SU-DHL-6 (cell line): ENCODE measurements around the gene FIGN.

Experiments used
- H2AFZ ChIP-seq: fragments of 200-600 bp; sonication (generic); 2 replicates; pipeline ENCODE4 v1.6.1; 2014; ENCODE audit warnings: low read depth, mild to moderate bottlenecking, moderate library complexity, mixed read lengths, antibody characterized with exemption, low read length; ENCODE audit not compliant: severe bottlenecking
- H3F3A ChIP-seq: fragments of 200-600 bp; shearing (Covaris generic); 2 replicates; pipeline ENCODE4 v1.6.0; 2016; ENCODE audit warnings: antibody characterized with exemption, mild to moderate bottlenecking; ENCODE audit not compliant: insufficient read depth
- H3K27ac ChIP-seq: fragments of 200-600 bp; sonication (generic); 2 replicates; pipeline ENCODE4 v1.5.1; 2016; ENCODE audit warnings: low read depth, mild to moderate bottlenecking, low read length, moderate library complexity, mixed read lengths
- H3K27me3 ChIP-seq: fragments of 200-600 bp; sonication (generic), shearing (Covaris generic); 2 replicates; pipeline ENCODE4 v1.6.0; 2014; ENCODE audit warnings: mild to moderate bottlenecking, low read length
- H3K36me3 ChIP-seq: fragments of 200-600 bp; sonication (generic); 2 replicates; pipeline ENCODE4 v1.6.1; 2014; ENCODE audit warnings: mild to moderate bottlenecking, low read length, mixed read lengths
- H3K4me2 ChIP-seq: fragments of 300-600, 200-600 bp; shearing (Covaris generic), sonication (generic); 2 replicates; pipeline ENCODE4 v1.6.0; 2014; ENCODE audit warnings: low read length, low read depth, mild to moderate bottlenecking; ENCODE audit not compliant: poor library complexity, severe bottlenecking
- H3K4me3 ChIP-seq: fragments of 200-600 bp; sonication (generic); 2 replicates; pipeline ENCODE4 v1.5.1; 2014; ENCODE audit warnings: antibody characterized with exemption, low read length, mild to moderate bottlenecking, mixed read lengths; ENCODE audit not compliant: insufficient read depth, poor library complexity, severe bottlenecking
- H3K79me2 ChIP-seq: fragments of 200-600 bp; sonication (generic); 2 replicates; pipeline ENCODE4 v1.6.1; 2014; ENCODE audit warnings: mild to moderate bottlenecking, low read length, moderate library complexity; ENCODE audit not compliant: insufficient read depth
- H3K9ac ChIP-seq: fragments of 200-600 bp; sonication (generic); 2 replicates; pipeline ENCODE4 v1.7.0; 2014; ENCODE audit warnings: mild to moderate bottlenecking, low read length
- H3K9me2 ChIP-seq: fragments of 200-600 bp; sonication (generic); replicated peaks from 2 replicates; pipeline ENCODE4 v1.6.1; 2014; ENCODE audit warnings: low read length; ENCODE audit not compliant: insufficient read depth
- H3K9me3 ChIP-seq: fragments of 200-600 bp; sonication (generic); 2 replicates; pipeline ENCODE4 v1.6.1; 2014; ENCODE audit warnings: low read length, mixed read lengths; ENCODE audit not compliant: insufficient read depth
- H4K20me1 ChIP-seq: fragments of 200-600 bp; sonication (generic); 2 replicates; pipeline ENCODE4 v1.6.1; 2014; ENCODE audit warnings: low read depth, mild to moderate bottlenecking, antibody characterized with exemption, low read length, moderate library complexity, mixed read lengths
- EZH2phosphoT487 ChIP-seq: fragments of 200-600 bp; sonication (generic), shearing (Covaris generic); conservative IDR thresholded peaks from 2 replicates; pipeline ENCODE4 v1.6.1; 2018; ENCODE audit warnings: mild to moderate bottlenecking, antibody characterized with exemption, low read length, moderate library complexity, mixed read lengths
- TF ChIP-seq, protein P1 (sequence below): fragments of 200-600 bp; sonication (generic); IDR thresholded peaks from one replicate; pipeline ENCODE4 v1.5.1; 2017; ENCODE audit warnings: antibody characterized with exemption, mild to moderate bottlenecking, low read length, moderate library complexity; ENCODE audit not compliant: insufficient read depth, poor library complexity, severe bottlenecking

FIGN gene

DNA sequence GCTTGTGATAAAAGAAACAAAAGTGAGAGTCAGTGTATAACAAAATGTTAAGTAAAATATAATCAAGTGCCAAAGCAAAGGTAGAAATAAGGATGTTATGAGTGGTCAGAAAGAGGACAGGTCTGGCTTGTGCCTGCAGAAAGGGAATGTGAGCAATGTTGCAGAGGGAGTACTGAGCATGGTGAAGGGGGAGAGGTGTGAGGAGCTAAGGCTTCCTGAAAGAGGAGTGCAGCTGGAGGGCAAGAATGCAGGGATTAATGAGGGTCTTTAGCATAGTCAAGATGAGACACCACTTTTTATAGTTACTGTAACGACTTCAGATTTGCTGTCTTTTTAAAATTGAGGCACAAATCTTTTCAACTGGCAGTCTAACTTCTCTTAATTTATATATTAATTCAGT, 22.0 kb upstream of the FIGN start:
- H2AFZ ChIP-seq: no peak overlapping the region
- H3K4me2 ChIP-seq: no peak overlapping the region
- TF ChIP-seq EZH2phosphoT487: no peak
- TF ChIP-seq, protein P1, sequence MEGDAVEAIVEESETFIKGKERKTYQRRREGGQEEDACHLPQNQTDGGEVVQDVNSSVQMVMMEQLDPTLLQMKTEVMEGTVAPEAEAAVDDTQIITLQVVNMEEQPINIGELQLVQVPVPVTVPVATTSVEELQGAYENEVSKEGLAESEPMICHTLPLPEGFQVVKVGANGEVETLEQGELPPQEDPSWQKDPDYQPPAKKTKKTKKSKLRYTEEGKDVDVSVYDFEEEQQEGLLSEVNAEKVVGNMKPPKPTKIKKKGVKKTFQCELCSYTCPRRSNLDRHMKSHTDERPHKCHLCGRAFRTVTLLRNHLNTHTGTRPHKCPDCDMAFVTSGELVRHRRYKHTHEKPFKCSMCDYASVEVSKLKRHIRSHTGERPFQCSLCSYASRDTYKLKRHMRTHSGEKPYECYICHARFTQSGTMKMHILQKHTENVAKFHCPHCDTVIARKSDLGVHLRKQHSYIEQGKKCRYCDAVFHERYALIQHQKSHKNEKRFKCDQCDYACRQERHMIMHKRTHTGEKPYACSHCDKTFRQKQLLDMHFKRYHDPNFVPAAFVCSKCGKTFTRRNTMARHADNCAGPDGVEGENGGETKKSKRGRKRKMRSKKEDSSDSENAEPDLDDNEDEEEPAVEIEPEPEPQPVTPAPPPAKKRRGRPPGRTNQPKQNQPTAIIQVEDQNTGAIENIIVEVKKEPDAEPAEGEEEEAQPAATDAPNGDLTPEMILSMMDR: no peak
- H3K4me3 ChIP-seq: no peak overlapping the region
- H3K36me3 ChIP-seq: no peaks in the 10 kb centered on the region
- H3K27ac ChIP-seq: no peak overlapping the region
- no peaks in the 10 kb centered on the region for H3F3A ChIP-seq
- no peaks in the 10 kb centered on the region for H3K27me3 ChIP-seq
- no peaks in the 10 kb centered on the region for H3K9me3 ChIP-seq
- no peaks in the 10 kb centered on the region for H3K79me2 ChIP-seq
- no peak overlapping the region for H3K9ac ChIP-seq
- H4K20me1 ChIP-seq: no peaks in the 10 kb centered on the region
- H3K9me2 ChIP-seq: no peaks in the 10 kb centered on the region

DNA sequence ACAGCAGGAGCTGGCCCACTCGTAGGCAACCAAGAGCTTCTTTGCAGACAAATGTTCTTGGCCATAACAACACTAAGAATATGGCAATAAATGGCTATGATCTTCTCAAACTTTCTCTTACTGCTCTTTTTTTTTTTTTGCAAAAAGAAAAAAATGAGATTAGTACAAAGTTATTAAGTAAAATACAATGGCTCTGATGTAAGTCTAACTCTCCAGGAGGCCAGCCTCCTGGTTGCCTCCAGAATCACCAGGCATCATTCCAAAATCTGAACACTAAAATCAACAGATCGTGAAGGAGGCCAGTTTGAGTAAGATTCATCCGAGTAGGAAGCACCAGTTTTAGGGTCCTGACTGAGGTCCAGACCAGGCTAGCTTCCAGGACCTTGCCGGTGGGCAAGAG, 20.8 kb upstream of the FIGN start:
- Histone ChIP-seq H3K27me3 (no peaks in the 10 kb centered on the region), H3K4me2 (no peak overlapping the region), H3K79me2 (no peaks in the 10 kb centered on the region), H3K9ac (no peak overlapping the region), H3K36me3 (no peaks in the 10 kb centered on the region), H2AFZ (no peak overlapping the region), H3F3A (no peaks in the 10 kb centered on the region), H3K9me2 (no peaks in the 10 kb centered on the region), H3K27ac (no peak overlapping the region), H4K20me1 (no peaks in the 10 kb centered on the region), H3K9me3 (no peaks in the 10 kb centered on the region), H3K4me3 (no peak overlapping the region)
- TF ChIP-seq, protein P1: no peak
- TF ChIP-seq EZH2phosphoT487: no peak

DNA sequence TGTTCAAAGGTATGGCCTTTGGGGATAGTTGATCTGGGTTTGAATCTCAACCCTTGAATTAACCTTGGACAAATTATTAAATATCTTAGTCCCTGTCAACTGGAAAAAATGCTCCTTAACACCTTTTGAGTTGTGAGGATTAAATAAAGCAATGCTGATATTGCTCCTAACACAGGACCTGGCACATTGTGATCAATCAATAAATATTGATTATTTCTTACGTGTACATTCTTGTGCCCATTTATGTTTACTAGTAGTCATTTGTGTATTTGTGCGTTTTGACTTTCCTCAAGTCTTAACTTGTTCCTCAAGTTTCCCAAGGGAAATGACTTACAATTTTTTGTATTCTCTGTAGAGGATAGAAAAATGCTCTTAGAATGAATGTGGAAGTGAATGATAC, 19.6 kb upstream of the FIGN start:
- Histone ChIP-seq H3K4me2 (no peak overlapping the region), H3K9ac (no peak overlapping the region), H3K4me3 (no peak overlapping the region), H4K20me1 (no peaks in the 10 kb centered on the region), H3K9me2 (no peaks in the 10 kb centered on the region), H3K27me3 (no peaks in the 10 kb centered on the region), H3K79me2 (no peaks in the 10 kb centered on the region), H3F3A (no peaks in the 10 kb centered on the region), H2AFZ (no peak overlapping the region), H3K36me3 (no peaks in the 10 kb centered on the region), H3K9me3 (no peaks in the 10 kb centered on the region), H3K27ac (no peak overlapping the region)
- TF ChIP-seq, protein P1: no peak
- no peak for TF ChIP-seq EZH2phosphoT487

DNA sequence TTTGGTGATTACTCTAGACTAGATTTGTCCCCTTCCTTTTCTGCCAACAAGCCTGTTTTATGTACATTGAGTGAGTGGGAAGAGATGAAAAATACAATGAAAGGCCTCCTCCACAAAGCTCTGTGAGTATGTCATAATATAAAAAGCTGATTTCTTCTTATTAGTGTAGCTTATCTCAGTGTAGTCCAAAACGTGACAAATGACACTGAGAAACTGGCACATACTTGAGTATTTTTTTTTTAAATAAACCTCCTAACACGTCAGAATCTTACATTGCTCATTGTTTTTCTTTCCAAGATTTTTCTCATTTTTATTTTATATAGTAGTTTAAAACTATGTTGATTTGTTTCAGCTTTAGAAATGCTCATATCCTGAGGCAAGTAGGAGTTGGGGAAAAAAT, 17.9 kb upstream of the FIGN start:
- no peaks in the 10 kb centered on the region for H3K79me2 ChIP-seq
- no peaks in the 10 kb centered on the region for H3K36me3 ChIP-seq
- no peak overlapping the region for H3K9ac ChIP-seq
- no peaks in the 10 kb centered on the region for H3K9me3 ChIP-seq
- H3F3A ChIP-seq: no peaks in the 10 kb centered on the region
- TF ChIP-seq EZH2phosphoT487: no peak
- TF ChIP-seq, protein P1: no peak
- H3K27me3 ChIP-seq: no peaks in the 10 kb centered on the region
- H3K9me2 ChIP-seq: no peaks in the 10 kb centered on the region
- H2AFZ ChIP-seq: no peak overlapping the region
- H3K27ac ChIP-seq: no peak overlapping the region
- no peak overlapping the region for H3K4me2 ChIP-seq
- H3K4me3 ChIP-seq: no peak overlapping the region
- H4K20me1 ChIP-seq: no peaks in the 10 kb centered on the region
